Measurements from ENCODE around the gene MYH7B. TPM values are rescaled to one million over a fixed set of nuclear protein-coding genes. Genes with fewer than 3 reads are reported as not detected.

Gene MYH7B
- total RNA-seq, 2 experiments from 2014 or later: 0.70 to 0.79 TPM

DNA sequence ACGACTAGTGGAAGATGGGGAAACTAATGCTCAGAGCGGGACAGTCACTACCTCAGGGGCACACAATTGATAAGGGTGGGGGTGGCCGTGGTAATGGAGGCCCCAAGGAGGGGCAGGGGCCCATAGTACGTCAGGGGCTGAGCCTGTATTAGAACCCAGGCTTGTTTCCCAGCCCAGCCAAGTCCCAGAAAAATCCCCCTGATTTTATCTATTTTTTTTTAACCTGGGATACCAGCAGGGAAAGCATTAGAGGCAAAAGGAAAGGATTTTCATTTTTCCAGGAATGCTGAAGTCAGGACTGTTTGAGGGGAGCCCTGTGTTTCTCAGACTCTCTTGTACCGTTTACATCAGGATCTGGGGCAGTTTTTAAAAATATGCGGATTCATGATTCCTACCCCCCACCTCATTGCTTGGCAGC, 382 bp downstream of the MYH7B start:
- H3K4me1 ChIP-seq (ENCODE audit: insufficient read depth, low read length, poor library complexity, severe bottlenecking): peaks cover 76% of the 10 kb centered on the region
- BruUV-seq (replicated peaks): no TSS peak
- DNase-seq (ENCODE audit: low spot score): no peak
- no peaks in the 10 kb centered on the region for H3K36me3 ChIP-seq (ENCODE audit: insufficient read depth, low read length)
- peak overlapping the region; percentile 61 for H3K27ac ChIP-seq (ENCODE audit: low read depth, low read length, poor library complexity, severe bottlenecking)
- peak overlapping the region; percentile 78 for H3K4me3 ChIP-seq (ENCODE audit: low read depth, low read length, poor library complexity, severe bottlenecking)
- peak overlapping the region; percentile 65 for H2AFZ ChIP-seq (ENCODE audit: low read length)
- H3K9me2 ChIP-seq (ENCODE audit: insufficient read depth, low read length): no peaks in the 10 kb centered on the region
- H3K9me3 ChIP-seq (ENCODE audit: low read length): no peaks in the 10 kb centered on the region
- intact Hi-C loops (cut with micrococcal nuclease; ENCODE audit: unreplicated experiment): loop anchor here (10.0 kb wide), 1 partner anchor 139 kb away; the partner anchor contains the start of gene TRPC4AP
- ChIA-PET CTCF (ENCODE audit: unreplicated experiment) (interaction anchor here (0.5 to 1.5 kb wide), 6 partner anchors 76 to 322 kb away, joined by 3 to 14 read pairs (median 4); partner anchors contain the start of gene MMP24OS), POLR2A (interaction anchor here (0.6 to 2.5 kb wide), 10 partner anchors 12 to 247 kb away, joined by 3 to 7 read pairs (median 4); partner anchors contain the start of genes ACSS2 and GGT7)
- peaks cover 8% of the 10 kb centered on the region; the same call in 1 of the 2 replicates for H3K79me2 ChIP-seq (ENCODE audit: insufficient read depth, low read depth, low read length)
- no peak for TF ChIP-seq EZH2phosphoT487 (IDR thresholded peaks at IDR 0.05; ENCODE audit: borderline replicate concordance, low read depth, low read length)
- peak; percentile 42; the same call in 1 of the 2 replicates for TF ChIP-seq CTCF (conservative IDR thresholded peaks at IDR 0.05; ENCODE audit: low read length)
- H4K20me1 ChIP-seq (ENCODE audit: insufficient read depth, low read length): no peaks in the 10 kb centered on the region
- H3K4me2 ChIP-seq (ENCODE audit: low read length): peak overlapping the region; percentile 82

GRCh38 chr20:34956751-34957472, 1.2 kb downstream of the MYH7B start:
- H2AFZ ChIP-seq (ENCODE audit: low read length): no peak overlapping the region
- CTCF ChIA-PET (ENCODE audit: unreplicated experiment): interaction anchor here (1.0 to 1.5 kb wide), 2 partner anchors 82 to 83 kb away, joined by 4 to 14 read pairs; no protein-coding TSS in a partner anchor
- no peak for DNase-seq (ENCODE audit: low spot score)
- POLR2A ChIA-PET: interaction anchor here (0.6 to 2.5 kb wide), 3 partner anchors 13 to 824 kb away, joined by 3 to 7 read pairs (median 4); no protein-coding TSS in a partner anchor
- no peak for TF ChIP-seq CTCF (conservative IDR thresholded peaks at IDR 0.05; ENCODE audit: low read length)
- no peak for TF ChIP-seq EZH2phosphoT487 (IDR thresholded peaks at IDR 0.05; ENCODE audit: borderline replicate concordance, low read depth, low read length)
- no peak overlapping the region for H3K4me2 ChIP-seq (ENCODE audit: low read length)
- peaks cover 68% of the 10 kb centered on the region for H3K4me1 ChIP-seq (ENCODE audit: insufficient read depth, low read length, poor library complexity, severe bottlenecking)
- H3K27ac ChIP-seq (ENCODE audit: low read depth, low read length, poor library complexity, severe bottlenecking): no peak overlapping the region
- BruUV-seq (replicated peaks): no TSS peak
- no peaks in the 10 kb centered on the region for H3K9me2 ChIP-seq (ENCODE audit: insufficient read depth, low read length)
- H3K4me3 ChIP-seq (ENCODE audit: low read depth, low read length, poor library complexity, severe bottlenecking): no peak overlapping the region
- H3K9me3 ChIP-seq (ENCODE audit: low read length): no peaks in the 10 kb centered on the region
- peaks cover 8% of the 10 kb centered on the region; the same call in 1 of the 2 replicates for H3K79me2 ChIP-seq (ENCODE audit: insufficient read depth, low read depth, low read length)
- no peaks in the 10 kb centered on the region for H3K36me3 ChIP-seq (ENCODE audit: insufficient read depth, low read length)
- intact Hi-C loops (cut with micrococcal nuclease; ENCODE audit: unreplicated experiment): loop anchor here (10.0 kb wide), 1 partner anchor 138 kb away; the partner anchor contains the start of gene TRPC4AP
- H4K20me1 ChIP-seq (ENCODE audit: insufficient read depth, low read length): no peaks in the 10 kb centered on the region

DNA sequence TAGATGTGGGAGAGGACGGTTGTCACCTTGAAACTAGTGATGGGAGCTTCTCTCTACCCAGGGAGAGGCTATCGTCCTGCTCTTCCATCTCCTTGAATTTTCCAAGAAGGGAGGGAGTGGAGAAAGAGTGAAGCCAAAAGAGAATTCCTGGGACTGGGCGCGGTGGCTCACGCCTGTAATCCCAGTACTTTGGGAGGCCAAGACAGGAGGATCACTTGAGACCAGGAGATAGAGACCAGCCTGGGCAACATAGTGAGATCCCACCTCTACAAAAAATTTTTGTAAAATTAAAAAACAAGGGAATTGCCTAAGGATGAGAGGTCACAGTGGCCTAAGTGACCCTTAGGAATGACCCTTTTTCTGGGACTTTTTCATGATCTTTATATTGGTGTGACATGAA, 8.8 kb downstream of the MYH7B start:
- no peak overlapping the region for H3K27ac ChIP-seq (ENCODE audit: low read depth, low read length, poor library complexity, severe bottlenecking)

More for the DNA sequence above, 8.8 kb downstream of the MYH7B start:
- ChIA-PET CTCF (ENCODE audit: unreplicated experiment) (no interaction called here), POLR2A (no interaction called here)
- Histone ChIP-seq H3K9me2 (ENCODE audit: insufficient read depth, low read length) (no peaks in the 10 kb centered on the region), H3K79me2 (ENCODE audit: insufficient read depth, low read depth, low read length) (no peaks in the 10 kb centered on the region), H3K9me3 (ENCODE audit: low read length) (no peaks in the 10 kb centered on the region), H3K4me2 (ENCODE audit: low read length) (no peak overlapping the region), H3K4me1 (ENCODE audit: insufficient read depth, low read length, poor library complexity, severe bottlenecking) (peaks cover 5% of the 10 kb centered on the region), H4K20me1 (ENCODE audit: insufficient read depth, low read length) (no peaks in the 10 kb centered on the region), H3K36me3 (ENCODE audit: insufficient read depth, low read length) (no peaks in the 10 kb centered on the region), H3K4me3 (ENCODE audit: low read depth, low read length, poor library complexity, severe bottlenecking) (no peak overlapping the region), H2AFZ (ENCODE audit: low read length) (no peak overlapping the region)
- intact Hi-C loops (cut with micrococcal nuclease; ENCODE audit: unreplicated experiment): no loop called here
- no peak for DNase-seq (ENCODE audit: low spot score)
- no TSS peak for BruUV-seq (replicated peaks)
- TF ChIP-seq EZH2phosphoT487 (IDR thresholded peaks at IDR 0.05; ENCODE audit: borderline replicate concordance, low read depth, low read length) (no peak), CTCF (conservative IDR thresholded peaks at IDR 0.05; ENCODE audit: low read length) (no peak)
